ENCODE data around the gene MTHFD1.

MTHFD1 gene

GRCh38 chr14:64463195-64463594, 75.0 kb downstream of the MTHFD1 start:
- H3K9me3 ChIP-seq (ENCODE audit: insufficient read depth, low read depth, low read length), result no peaks in the 10 kb centered on the region
- H3K9ac ChIP-seq (ENCODE audit: low read length), result no peak overlapping the region
- H3K4me1 ChIP-seq (ENCODE audit: control insufficient read depth in 1 of 2, insufficient read depth in 2 of 2, low read length in 2 of 2), result peaks cover 0 to 3% of the 10 kb centered on the region in 2 experiments
- WGBS (ENCODE audit: extremely low coverage, insufficient coverage, insufficient read length), result no CpG with 5 or more reads among the region's 2 CpGs
- H4K12ac ChIP-seq (ENCODE audit: low read depth, low read length), result no peak overlapping the region
- H2AK5ac ChIP-seq (ENCODE audit: low read length), result no peak overlapping the region
- no peak overlapping the region for H2BK120ac ChIP-seq (ENCODE audit: insufficient read depth, low read length, poor library complexity)
- H3K27ac ChIP-seq (ENCODE audit: low read depth, low read length), result no peak overlapping the region
- peaks cover 5% of the 10 kb centered on the region for H3K79me1 ChIP-seq (ENCODE audit: low read length)
- H4K91ac ChIP-seq (ENCODE audit: low read depth, low read length), result no peak overlapping the region
- no peak overlapping the region for H3K14ac ChIP-seq (ENCODE audit: low read length)
- H3K79me2 ChIP-seq (ENCODE audit: control insufficient read depth, insufficient read depth, low read length, poor library complexity), result no peaks in the 10 kb centered on the region
- H3K4ac ChIP-seq (ENCODE audit: low read depth, low read length), result no peak overlapping the region
- H2BK5ac ChIP-seq (ENCODE audit: low read depth, low read length, poor library complexity), result no peak overlapping the region
- no peak overlapping the region for H2AFZ ChIP-seq (ENCODE audit: insufficient read depth, low read length, poor library complexity)
- no peak overlapping the region for H3K4me2 ChIP-seq (ENCODE audit: low read length)
- H3K4me3 ChIP-seq (ENCODE audit: low read depth, low read length), result no peak overlapping the region
- no peaks in the 10 kb centered on the region for H3K36me3 ChIP-seq (ENCODE audit: control insufficient read depth in 1 of 2, insufficient read depth in 2 of 2, low read length in 2 of 2)
- no peak overlapping the region for H3K18ac ChIP-seq (ENCODE audit: low read length)
- DNase-seq, result no peak
- no peak overlapping the region for H2BK12ac ChIP-seq (ENCODE audit: low read length)
- no peaks in the 10 kb centered on the region for H3K27me3 ChIP-seq (ENCODE audit: insufficient read depth, low read length)
- H4K8ac ChIP-seq (ENCODE audit: low read depth, low read length), result no peak overlapping the region
- H3K23ac ChIP-seq (ENCODE audit: low read length), result no peak overlapping the region

- no CpG with 5 or more reads among the region's 6 CpGs for WGBS (ENCODE audit: extremely low coverage, insufficient coverage, insufficient read length)
Measured at GRCh38 chr14:64463873-64464272, 75.7 kb downstream of the MTHFD1 start.

GRCh38 chr14:64464651-64465050, 76.5 kb downstream of the MTHFD1 start:
- no peak for DNase-seq
- Histone ChIP-seq H3K4me3 (ENCODE audit: low read depth, low read length) (no peak overlapping the region), H3K79me1 (ENCODE audit: low read length) (peaks cover 5% of the 10 kb centered on the region), H3K4me2 (ENCODE audit: low read length) (peak overlapping the region; percentile 97), H2AFZ (ENCODE audit: insufficient read depth, low read length, poor library complexity) (no peak overlapping the region), H3K4ac (ENCODE audit: low read depth, low read length) (no peak overlapping the region), H3K9me3 (ENCODE audit: insufficient read depth, low read depth, low read length) (no peaks in the 10 kb centered on the region), H3K4me1 (ENCODE audit: control insufficient read depth in 1 of 2, insufficient read depth in 2 of 2, low read length in 2 of 2) (peaks cover 0 to 3% of the 10 kb centered on the region in 2 experiments), H3K36me3 (ENCODE audit: control insufficient read depth in 1 of 2, insufficient read depth in 2 of 2, low read length in 2 of 2) (peaks cover 0 to 2% of the 10 kb centered on the region in 2 experiments), H4K91ac (ENCODE audit: low read depth, low read length) (no peak overlapping the region), H3K79me2 (ENCODE audit: control insufficient read depth, insufficient read depth, low read length, poor library complexity) (no peaks in the 10 kb centered on the region), H2AK5ac (ENCODE audit: low read length) (no peak overlapping the region), H3K27ac (ENCODE audit: low read depth, low read length) (no peak overlapping the region), H4K12ac (ENCODE audit: low read depth, low read length) (no peak overlapping the region), H3K14ac (ENCODE audit: low read length) (no peak overlapping the region), H2BK120ac (ENCODE audit: insufficient read depth, low read length, poor library complexity) (no peak overlapping the region), H4K8ac (ENCODE audit: low read depth, low read length) (no peak overlapping the region), H3K27me3 (ENCODE audit: insufficient read depth, low read length) (no peaks in the 10 kb centered on the region), H3K9ac (ENCODE audit: low read length) (no peak overlapping the region), H2BK12ac (ENCODE audit: low read length) (no peak overlapping the region), H2BK5ac (ENCODE audit: low read depth, low read length, poor library complexity) (no peak overlapping the region), H3K18ac (ENCODE audit: low read length) (no peak overlapping the region), H3K23ac (ENCODE audit: low read length) (no peak overlapping the region)
- no CpG with 5 or more reads among the region's 6 CpGs for WGBS (ENCODE audit: extremely low coverage, insufficient coverage, insufficient read length)

More at GRCh38 chr14:64463873-64464272, 75.7 kb downstream of the MTHFD1 start:
- no peaks in the 10 kb centered on the region for H3K27me3 ChIP-seq (ENCODE audit: insufficient read depth, low read length)
- H3K27ac ChIP-seq (ENCODE audit: low read depth, low read length), result no peak overlapping the region
- H3K9me3 ChIP-seq (ENCODE audit: insufficient read depth, low read depth, low read length), result no peaks in the 10 kb centered on the region
- no peak for DNase-seq
- H3K4ac ChIP-seq (ENCODE audit: low read depth, low read length), result no peak overlapping the region
- H2BK120ac ChIP-seq (ENCODE audit: insufficient read depth, low read length, poor library complexity), result no peak overlapping the region
- no peak overlapping the region for H2AFZ ChIP-seq (ENCODE audit: insufficient read depth, low read length, poor library complexity)
- no peak overlapping the region for H4K12ac ChIP-seq (ENCODE audit: low read depth, low read length)
- no peak overlapping the region for H3K18ac ChIP-seq (ENCODE audit: low read length)
- no peaks in the 10 kb centered on the region for H3K79me2 ChIP-seq (ENCODE audit: control insufficient read depth, insufficient read depth, low read length, poor library complexity)
- H4K91ac ChIP-seq (ENCODE audit: low read depth, low read length), result no peak overlapping the region
- H2BK12ac ChIP-seq (ENCODE audit: low read length), result no peak overlapping the region
- H3K9ac ChIP-seq (ENCODE audit: low read length), result no peak overlapping the region
- H2AK5ac ChIP-seq (ENCODE audit: low read length), result no peak overlapping the region
- H3K4me3 ChIP-seq (ENCODE audit: low read depth, low read length), result no peak overlapping the region
- H3K23ac ChIP-seq (ENCODE audit: low read length), result no peak overlapping the region
- peaks cover 0 to 2% of the 10 kb centered on the region in 2 experiments for H3K36me3 ChIP-seq (ENCODE audit: control insufficient read depth in 1 of 2, insufficient read depth in 2 of 2, low read length in 2 of 2)
- H4K8ac ChIP-seq (ENCODE audit: low read depth, low read length), result no peak overlapping the region
- peaks cover 0 to 3% of the 10 kb centered on the region in 2 experiments for H3K4me1 ChIP-seq (ENCODE audit: control insufficient read depth in 1 of 2, insufficient read depth in 2 of 2, low read length in 2 of 2)
- no peak overlapping the region for H3K4me2 ChIP-seq (ENCODE audit: low read length)
- H3K79me1 ChIP-seq (ENCODE audit: low read length), result peaks cover 5% of the 10 kb centered on the region
- H2BK5ac ChIP-seq (ENCODE audit: low read depth, low read length, poor library complexity), result no peak overlapping the region
- no peak overlapping the region for H3K14ac ChIP-seq (ENCODE audit: low read length)

GRCh38 chr14:64465191-64465822, 77.2 kb downstream of the MTHFD1 start, which contains the start of gene AKAP5:
TSS of gene AKAP5 (plus strand) at chr14:64465499. CDS start at chr14:64468395, 2,896 bp downstream.
- Histone ChIP-seq H2BK12ac (ENCODE audit: low read length) (no peak within 1 kb of the TSS), H2AFZ (ENCODE audit: insufficient read depth, low read length, poor library complexity) (peak within 1 kb of the TSS; percentile 92), H2AK5ac (ENCODE audit: low read length) (no peak within 1 kb of the TSS), H3K18ac (ENCODE audit: low read length) (peak within 1 kb of the TSS; percentile 84), H3K4me1 (ENCODE audit: control insufficient read depth in 1 of 2, insufficient read depth in 2 of 2, low read length in 2 of 2) (peaks cover 0 to 3% of the 10 kb centered on the region in 2 experiments), H3K27ac (ENCODE audit: low read depth, low read length) (peak within 1 kb of the TSS; percentile 37), H3K79me2 (ENCODE audit: control insufficient read depth, insufficient read depth, low read length, poor library complexity) (no peaks in the 10 kb centered on the region), H4K12ac (ENCODE audit: low read depth, low read length) (peak within 1 kb of the TSS; percentile 59), H3K79me1 (ENCODE audit: low read length) (peaks cover 5% of the 10 kb centered on the region), H3K9ac (ENCODE audit: low read length) (peak within 1 kb of the TSS; percentile 71), H3K4ac (ENCODE audit: low read depth, low read length) (peak within 1 kb of the TSS; percentile 73), H3K4me2 (ENCODE audit: low read length) (peak within 1 kb of the TSS; percentile 97), H3K14ac (ENCODE audit: low read length) (peak within 1 kb of the TSS; percentile 86), H3K9me3 (ENCODE audit: insufficient read depth, low read depth, low read length) (no peaks in the 10 kb centered on the region), H3K23ac (ENCODE audit: low read length) (no peak within 1 kb of the TSS), H3K36me3 (ENCODE audit: control insufficient read depth in 1 of 2, insufficient read depth in 2 of 2, low read length in 2 of 2) (peaks cover 0 to 2% of the 10 kb centered on the region in 2 experiments), H2BK120ac (ENCODE audit: insufficient read depth, low read length, poor library complexity) (no peak within 1 kb of the TSS), H4K8ac (ENCODE audit: low read depth, low read length) (peak within 1 kb of the TSS; percentile 84), H3K27me3 (ENCODE audit: insufficient read depth, low read length) (no peaks in the 10 kb centered on the region), H4K91ac (ENCODE audit: low read depth, low read length) (peak within 1 kb of the TSS; percentile 61), H3K4me3 (ENCODE audit: low read depth, low read length) (peak within 1 kb of the TSS; percentile 83), H2BK5ac (ENCODE audit: low read depth, low read length, poor library complexity) (peak within 1 kb of the TSS; percentile 71)
- WGBS (ENCODE audit: extremely low coverage, insufficient coverage, insufficient read length), result no CpG with 5 or more reads among the region's 74 CpGs
- peak; percentile 11 to 59 for DNase-seq

Data from trophoblast cell (in vitro differentiated cells and primary cell).